GM18499 (cell line): Measurements from ENCODE around the gene PTPRD.

ENCODE experiments used
- ATAC-seq: cut with Tn5 transposase; IDR thresholded peaks from one replicate; pipeline ENCODE4 v1.9.1; 2021; ENCODE audit warnings: moderate number of reproducible peaks; ENCODE audit not compliant: insufficient read depth, unreplicated experiment

Gene PTPRD

DNA sequence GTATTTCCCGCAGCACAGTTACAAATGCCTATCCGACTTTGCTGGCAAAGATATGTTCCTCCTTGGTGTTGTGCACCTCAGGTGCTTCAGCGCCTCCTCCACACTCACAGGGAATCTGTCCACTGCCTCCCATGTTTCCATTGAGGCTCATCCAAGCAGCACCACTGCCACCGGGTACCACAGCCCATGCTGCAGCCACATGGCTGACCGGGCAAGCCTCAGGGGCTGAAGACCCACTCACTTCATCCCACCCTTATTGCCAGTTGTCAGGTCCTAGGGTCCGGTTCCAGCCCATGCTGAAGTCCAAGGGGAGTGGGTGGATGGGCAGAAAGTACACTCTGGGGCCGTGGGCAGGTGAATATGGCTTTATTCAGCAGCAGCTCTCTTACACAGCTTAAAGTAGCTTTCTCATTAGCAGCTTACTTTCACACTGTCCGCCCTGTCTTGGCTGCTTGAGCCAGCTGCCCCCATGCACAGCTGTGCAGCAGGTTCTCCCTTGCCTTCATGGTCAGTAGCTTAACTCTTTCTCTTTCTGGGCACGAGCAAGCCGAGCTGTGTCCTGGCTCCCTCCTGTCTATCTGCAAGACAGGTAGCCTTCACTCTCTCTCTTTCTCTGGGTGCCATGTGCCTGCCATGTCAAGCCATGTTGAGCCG lies 1052.3 kb downstream of the PTPRD start:
- no peak for ATAC-seq

DNA sequence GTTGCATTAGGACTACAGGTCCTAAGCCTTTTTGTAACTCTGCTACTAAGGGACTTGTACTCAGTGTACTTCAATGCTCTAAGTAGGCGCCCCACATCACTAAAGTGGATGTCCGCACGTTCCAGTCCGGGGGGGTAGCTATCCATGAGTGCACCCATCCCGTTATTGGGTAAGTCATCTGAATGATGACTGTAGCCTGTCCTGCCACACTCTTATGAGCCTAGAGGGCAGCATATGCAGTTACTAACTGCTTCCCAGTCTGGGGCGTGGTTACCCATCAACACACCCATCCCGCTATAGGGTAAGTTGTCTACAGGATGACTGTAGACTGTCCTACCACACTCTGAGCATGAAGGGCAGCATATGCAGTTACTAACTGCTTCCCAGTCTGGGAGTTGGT lies 1053.9 kb downstream of the PTPRD start:
- no peak for ATAC-seq

- no peak for ATAC-seq
Observed at GRCh38 chr9:9557804-9558334, 1054.9 kb downstream of the PTPRD start.

DNA sequence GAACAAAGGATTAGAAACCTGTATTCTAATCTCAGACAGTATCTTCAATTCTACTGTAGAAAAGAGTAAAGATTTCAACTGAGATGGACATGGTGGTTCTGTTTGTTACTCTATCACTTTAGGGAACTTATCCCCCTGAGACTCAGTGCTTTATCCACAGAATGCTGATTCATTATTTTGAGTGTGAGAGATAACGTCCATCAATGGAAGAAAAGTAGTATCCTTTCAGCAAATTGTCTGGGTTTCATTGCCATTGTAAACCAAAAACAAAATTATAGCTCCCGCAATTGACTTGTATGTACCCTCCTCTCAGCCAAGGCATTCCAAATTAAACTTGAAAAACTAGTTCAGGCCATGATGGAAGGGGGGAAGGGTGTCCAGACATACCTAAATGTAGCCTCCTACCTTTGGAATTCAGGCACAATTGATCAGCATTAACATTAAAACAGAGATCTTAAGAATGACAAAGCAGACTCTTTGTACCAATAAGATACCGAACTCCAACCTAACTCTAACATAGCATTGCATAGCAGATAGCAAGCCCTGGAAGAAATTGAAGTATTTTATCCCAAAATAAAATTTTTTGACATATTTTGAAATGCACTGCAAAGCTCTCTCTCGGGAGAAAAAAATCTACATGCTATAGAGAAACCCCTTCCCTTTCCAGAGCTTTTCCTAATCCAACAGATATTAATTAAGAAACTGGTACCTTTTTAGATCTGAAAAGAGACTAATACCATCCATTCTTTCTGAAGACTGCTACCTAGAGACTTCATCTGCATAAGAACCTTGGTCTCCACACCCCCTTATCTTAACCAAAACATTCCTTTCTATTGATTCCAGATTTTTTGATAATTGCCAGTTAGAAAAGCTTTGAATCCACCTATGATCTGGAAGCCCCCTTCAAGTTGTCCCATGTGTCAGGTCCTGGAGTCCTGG lies 1055.7 kb downstream of the PTPRD start:
- no peak for ATAC-seq

DNA sequence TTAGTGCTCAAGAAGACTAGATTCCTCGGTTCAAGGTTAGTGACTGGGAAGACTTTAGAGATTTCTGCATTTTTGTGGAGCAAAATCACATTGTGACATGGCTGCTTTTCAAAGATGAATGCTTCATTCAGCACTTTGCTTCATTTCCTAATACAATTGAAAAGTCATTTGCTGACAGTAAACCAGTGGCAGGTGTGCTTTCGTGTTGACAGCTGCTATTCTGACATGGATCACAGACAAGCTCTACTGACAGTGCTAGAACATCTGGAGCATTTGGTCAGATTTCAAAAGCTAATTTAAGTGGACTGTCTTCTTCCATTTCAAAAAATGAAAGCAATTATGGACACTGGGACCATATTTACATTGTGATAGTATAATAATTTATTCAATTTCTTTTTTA lies 1060.1 kb downstream of the PTPRD start:
- no peak for ATAC-seq

DNA sequence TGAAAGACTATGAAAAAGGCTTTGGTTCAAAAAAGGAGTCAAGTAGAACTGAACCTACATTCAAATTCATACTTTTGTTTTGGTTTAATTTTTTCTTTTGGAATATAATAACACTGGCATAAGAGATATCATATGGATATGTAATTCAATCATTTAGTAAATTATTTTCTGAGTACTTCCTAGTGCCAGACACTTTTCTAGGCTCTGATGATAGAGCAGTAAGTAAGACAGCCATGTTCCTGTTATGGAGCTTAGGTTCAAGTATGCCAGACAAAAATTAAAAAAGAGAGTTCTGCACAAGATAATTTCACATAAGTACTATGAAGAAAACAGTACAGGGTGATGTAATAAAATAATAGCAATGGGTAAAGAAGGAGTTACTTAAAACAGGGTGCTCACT lies 1074.0 kb downstream of the PTPRD start:
- no peak for ATAC-seq

GRCh38 chr9:9538356-9538755 lies 1074.4 kb downstream of the PTPRD start:
- ATAC-seq, result no peak

- ATAC-seq, result no peak
Observed at GRCh38 chr9:9536523-9536922, 1076.3 kb downstream of the PTPRD start.

DNA sequence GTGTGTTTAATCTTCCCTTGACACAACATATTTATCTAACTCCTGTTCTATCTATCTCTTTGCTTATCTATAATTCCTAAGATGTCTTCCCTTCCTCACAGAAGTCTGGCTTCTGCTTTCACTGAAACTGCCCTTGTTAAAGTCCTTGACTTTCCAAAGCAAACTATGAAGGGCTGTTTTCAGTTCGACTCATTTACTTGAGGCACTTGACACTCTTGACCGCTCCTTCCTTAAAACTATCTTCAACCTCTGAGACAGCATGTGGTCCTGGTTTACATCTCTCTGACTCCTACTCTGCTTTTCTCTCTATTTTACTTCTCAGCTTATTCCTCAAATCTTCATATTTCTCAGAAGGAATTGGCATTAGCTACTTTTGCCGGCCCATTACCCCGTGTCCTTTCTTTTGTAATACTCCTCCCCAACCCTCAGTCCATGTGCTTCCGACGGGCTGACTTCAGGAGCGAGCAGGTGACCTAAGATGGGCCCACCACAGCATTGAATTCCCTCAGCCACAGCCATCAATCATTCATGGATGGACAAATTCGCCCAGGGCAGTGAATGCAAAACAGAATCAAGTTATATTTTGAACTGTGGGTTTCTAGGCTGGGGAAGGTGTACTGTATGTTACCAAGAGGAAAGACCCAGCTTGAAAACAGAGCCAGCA lies 1089.2 kb downstream of the PTPRD start:
- no peak for ATAC-seq

DNA sequence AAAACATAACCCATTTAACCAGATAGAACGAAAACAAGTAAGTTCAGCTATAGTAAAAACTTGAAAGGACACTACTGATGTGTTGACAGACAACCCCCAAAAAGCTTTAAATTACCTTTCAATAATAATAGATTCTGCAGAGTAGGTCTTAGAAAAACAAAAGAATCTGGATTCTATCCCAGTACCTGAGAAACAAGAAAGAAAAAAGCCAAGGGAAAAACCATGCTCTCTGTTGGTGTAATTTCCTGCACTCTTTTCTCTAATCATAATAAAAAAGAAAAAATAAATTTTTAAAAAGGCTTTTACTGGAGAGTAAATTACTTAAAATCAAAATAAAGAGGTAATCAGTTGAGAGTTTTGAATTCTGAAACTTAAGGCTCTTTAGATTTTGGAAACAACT lies 1090.4 kb downstream of the PTPRD start:
- ATAC-seq, result no peak

- no peak for ATAC-seq
Observed at GRCh38 chr9:9521033-9521779, 1091.6 kb downstream of the PTPRD start.

DNA sequence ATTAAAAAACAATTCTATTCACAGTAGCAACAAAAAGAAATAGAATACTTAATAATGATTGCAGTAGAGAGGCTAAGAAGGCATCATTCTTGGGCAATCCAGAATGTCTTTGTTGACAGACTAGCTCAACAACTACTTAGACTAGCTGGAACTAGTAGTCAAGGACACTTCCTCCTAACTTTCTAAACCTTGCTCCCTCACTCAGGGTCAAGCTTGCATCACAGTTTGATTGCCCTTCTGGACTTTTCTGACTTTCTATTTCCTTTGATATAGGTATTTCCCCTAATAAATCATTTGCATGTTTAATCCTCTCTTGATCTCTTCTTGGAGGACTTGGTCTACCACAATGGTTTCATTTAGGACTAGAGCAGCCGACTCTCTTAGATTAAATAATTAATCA lies 1107.9 kb downstream of the PTPRD start:
- ATAC-seq, result no peak

DNA sequence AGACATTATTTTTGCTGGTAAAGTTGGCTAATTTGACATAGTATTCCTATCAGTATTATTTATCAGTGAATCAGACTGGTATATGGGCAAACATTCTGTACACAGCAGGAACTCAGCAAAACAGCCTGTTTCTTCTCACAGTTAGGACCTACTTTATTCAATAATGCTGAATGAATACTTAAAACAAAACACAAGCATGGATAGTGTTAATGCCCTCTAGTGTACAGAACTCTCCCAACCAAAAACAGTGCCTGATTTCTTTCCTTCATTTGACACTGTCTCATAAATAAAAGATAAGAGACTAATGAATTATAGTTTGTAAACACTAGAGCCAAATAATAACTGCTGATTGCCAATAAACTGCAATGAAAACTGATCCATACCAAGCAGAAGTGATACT lies 1113.3 kb downstream of the PTPRD start:
- ATAC-seq, result no peak

GRCh38 chr9:9498846-9499245 lies 1114.0 kb downstream of the PTPRD start:
- no peak for ATAC-seq

GRCh38 chr9:9498128-9498527 lies 1114.7 kb downstream of the PTPRD start:
- ATAC-seq, result no peak

- ATAC-seq, result no peak
Observed at GRCh38 chr9:9494336-9494735, 1118.5 kb downstream of the PTPRD start.

- no peak for ATAC-seq
Observed at GRCh38 chr9:9492506-9492905, 1120.3 kb downstream of the PTPRD start.

- no peak for ATAC-seq
Observed at GRCh38 chr9:9489183-9489582, 1123.6 kb downstream of the PTPRD start.

DNA sequence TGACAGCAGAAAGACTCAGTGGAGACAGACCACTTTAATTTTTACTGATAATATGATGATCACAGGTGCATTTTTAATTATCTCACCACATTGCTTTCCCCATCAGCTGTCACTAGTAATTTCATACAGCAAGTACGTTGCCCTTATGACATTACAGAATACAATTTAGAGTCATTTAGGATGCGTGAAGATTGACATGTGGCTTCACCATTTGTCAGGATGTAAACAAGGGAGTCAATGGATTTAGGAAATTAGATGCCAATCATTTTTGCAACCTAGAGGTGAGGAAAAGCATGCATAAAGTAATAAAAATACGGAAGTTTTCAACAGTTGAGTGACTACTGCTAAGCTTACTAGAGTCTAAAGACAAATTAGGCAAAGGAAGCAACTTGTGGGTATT lies 1129.6 kb downstream of the PTPRD start:
- ATAC-seq, result no peak

DNA sequence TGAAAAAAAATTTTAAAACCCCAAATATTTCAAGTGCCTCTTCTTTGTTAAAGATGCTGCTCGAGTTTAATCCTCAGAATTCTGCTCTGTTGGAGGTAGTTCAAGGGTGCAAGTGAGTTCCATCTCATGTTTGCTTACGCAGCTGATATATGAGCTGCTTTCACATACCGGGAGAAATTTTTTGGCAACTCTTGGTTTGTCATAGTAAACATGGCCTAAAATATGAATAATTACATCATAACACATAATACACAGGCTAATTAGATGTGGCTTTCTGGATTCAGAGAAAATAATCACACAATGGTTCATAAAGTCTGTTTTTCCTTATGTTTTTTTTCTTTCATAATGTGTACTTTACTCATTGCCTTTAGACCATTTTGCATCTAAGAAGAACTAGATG lies 1134.1 kb downstream of the PTPRD start:
- ATAC-seq, result no peak
